ENCODE data around the gene USP47.

The USP47 gene

GRCh38 chr11:11814614-11815452 is 26.9 kb upstream of the USP47 start:
- H3K9me3 Mint-ChIP-seq, result no peaks in the 10 kb centered on the region
- TF ChIP-seq, protein P1, sequence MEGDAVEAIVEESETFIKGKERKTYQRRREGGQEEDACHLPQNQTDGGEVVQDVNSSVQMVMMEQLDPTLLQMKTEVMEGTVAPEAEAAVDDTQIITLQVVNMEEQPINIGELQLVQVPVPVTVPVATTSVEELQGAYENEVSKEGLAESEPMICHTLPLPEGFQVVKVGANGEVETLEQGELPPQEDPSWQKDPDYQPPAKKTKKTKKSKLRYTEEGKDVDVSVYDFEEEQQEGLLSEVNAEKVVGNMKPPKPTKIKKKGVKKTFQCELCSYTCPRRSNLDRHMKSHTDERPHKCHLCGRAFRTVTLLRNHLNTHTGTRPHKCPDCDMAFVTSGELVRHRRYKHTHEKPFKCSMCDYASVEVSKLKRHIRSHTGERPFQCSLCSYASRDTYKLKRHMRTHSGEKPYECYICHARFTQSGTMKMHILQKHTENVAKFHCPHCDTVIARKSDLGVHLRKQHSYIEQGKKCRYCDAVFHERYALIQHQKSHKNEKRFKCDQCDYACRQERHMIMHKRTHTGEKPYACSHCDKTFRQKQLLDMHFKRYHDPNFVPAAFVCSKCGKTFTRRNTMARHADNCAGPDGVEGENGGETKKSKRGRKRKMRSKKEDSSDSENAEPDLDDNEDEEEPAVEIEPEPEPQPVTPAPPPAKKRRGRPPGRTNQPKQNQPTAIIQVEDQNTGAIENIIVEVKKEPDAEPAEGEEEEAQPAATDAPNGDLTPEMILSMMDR (IDR thresholded peaks at IDR 0.05), result no peak
- DNase-seq, result no peak
- no peak overlapping the region for H3K4me3 Mint-ChIP-seq
- H3K27ac Mint-ChIP-seq, result no peak overlapping the region
- no peaks in the 10 kb centered on the region for H3K4me1 Mint-ChIP-seq
- H3K36me3 Mint-ChIP-seq (ENCODE audit: low read depth), result no peaks in the 10 kb centered on the region
- peaks cover 14% of the 10 kb centered on the region for H3K27me3 Mint-ChIP-seq (ENCODE audit: low read depth, poor library complexity)

DNA sequence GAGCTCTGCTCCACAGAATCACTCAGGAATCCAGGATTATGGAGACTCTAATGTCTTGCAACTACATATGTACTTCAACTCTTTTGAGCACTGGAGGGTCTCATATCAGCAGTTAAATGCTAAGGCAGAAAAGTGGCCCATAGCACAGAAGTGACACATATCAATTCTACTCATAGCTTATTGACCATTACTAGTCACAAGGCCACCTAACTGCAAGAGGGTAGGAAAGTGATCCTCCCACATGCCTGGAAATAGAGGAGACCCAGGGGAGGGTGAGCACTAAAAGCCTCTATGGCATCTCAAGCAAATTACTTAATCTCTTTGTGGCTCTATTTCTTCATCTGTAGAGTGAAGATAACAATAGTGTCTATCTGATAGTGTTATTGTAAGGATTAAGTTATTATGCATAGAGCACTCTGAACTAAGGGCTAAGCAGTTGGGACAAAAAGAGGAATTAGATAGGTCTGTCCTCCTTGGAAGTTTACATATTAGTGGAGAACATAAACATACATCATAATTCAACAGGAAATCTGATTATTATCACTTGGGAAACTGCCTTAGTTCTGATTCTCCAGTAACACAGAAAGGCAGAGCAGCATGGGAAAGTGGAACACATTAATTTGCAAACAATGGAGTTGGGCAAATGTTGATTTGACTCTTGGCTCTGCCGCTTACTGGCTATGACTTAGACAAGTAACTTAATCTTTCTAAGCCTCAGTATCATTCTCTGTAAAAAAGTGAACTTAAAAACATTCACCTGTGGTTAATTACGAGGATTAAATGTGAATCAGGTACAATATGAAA is 25.1 kb upstream of the USP47 start:
- H3K4me3 Mint-ChIP-seq, result no peak overlapping the region
- no peak overlapping the region for H3K27ac Mint-ChIP-seq
- DNase-seq, result no peak
- no peaks in the 10 kb centered on the region for H3K9me3 Mint-ChIP-seq
- TF ChIP-seq, protein P1 (IDR thresholded peaks at IDR 0.05), result no peak
- H3K4me1 Mint-ChIP-seq, result no peaks in the 10 kb centered on the region
- H3K36me3 Mint-ChIP-seq (ENCODE audit: low read depth), result no peaks in the 10 kb centered on the region
- peaks cover 22% of the 10 kb centered on the region for H3K27me3 Mint-ChIP-seq (ENCODE audit: low read depth, poor library complexity)

DNA sequence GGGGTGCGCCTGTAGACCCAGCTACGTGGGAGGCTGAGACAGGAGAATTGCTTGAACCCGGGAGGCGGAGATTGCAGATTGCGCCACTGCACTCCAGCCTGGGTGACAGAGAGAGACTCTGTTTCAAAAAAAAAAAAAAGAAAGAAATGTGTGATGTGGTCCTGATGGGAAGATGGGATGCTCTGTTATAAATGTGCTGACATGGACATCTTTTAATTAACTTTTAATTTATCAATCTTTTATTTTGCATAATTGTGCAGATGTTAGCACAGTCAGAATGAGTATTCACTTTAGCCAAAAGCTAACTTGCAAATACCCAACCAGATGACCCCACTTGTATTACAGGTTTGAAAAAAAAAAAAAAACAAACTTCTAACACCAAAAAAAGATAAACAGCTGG is 23.8 kb upstream of the USP47 start:
- no peak overlapping the region for H3K27ac Mint-ChIP-seq
- H3K4me1 Mint-ChIP-seq, result no peaks in the 10 kb centered on the region
- H3K36me3 Mint-ChIP-seq (ENCODE audit: low read depth), result no peaks in the 10 kb centered on the region
- H3K27me3 Mint-ChIP-seq (ENCODE audit: low read depth, poor library complexity), result peaks cover 23% of the 10 kb centered on the region
- H3K9me3 Mint-ChIP-seq, result no peaks in the 10 kb centered on the region
- DNase-seq, result no peak
- TF ChIP-seq, protein P1 (IDR thresholded peaks at IDR 0.05), result no peak
- no peak overlapping the region for H3K4me3 Mint-ChIP-seq

GRCh38 chr11:11818529-11819121 is 23.1 kb upstream of the USP47 start:
- no peaks in the 10 kb centered on the region for H3K36me3 Mint-ChIP-seq (ENCODE audit: low read depth)
- DNase-seq, result no peak
- peaks cover 2% of the 10 kb centered on the region for H3K9me3 Mint-ChIP-seq
- no peaks in the 10 kb centered on the region for H3K4me1 Mint-ChIP-seq
- no peak overlapping the region for H3K4me3 Mint-ChIP-seq
- no peak overlapping the region for H3K27ac Mint-ChIP-seq
- peaks cover 25% of the 10 kb centered on the region for H3K27me3 Mint-ChIP-seq (ENCODE audit: low read depth, poor library complexity)
- TF ChIP-seq, protein P1 (IDR thresholded peaks at IDR 0.05), result no peak

- no peaks in the 10 kb centered on the region for H3K4me1 Mint-ChIP-seq
- DNase-seq, result no peak
- no peak overlapping the region for H3K4me3 Mint-ChIP-seq
- H3K27ac Mint-ChIP-seq, result no peak overlapping the region
- peaks cover 16% of the 10 kb centered on the region for H3K27me3 Mint-ChIP-seq (ENCODE audit: low read depth, poor library complexity)
- no peaks in the 10 kb centered on the region for H3K36me3 Mint-ChIP-seq (ENCODE audit: low read depth)
- peaks cover 12% of the 10 kb centered on the region for H3K9me3 Mint-ChIP-seq
- TF ChIP-seq, protein P1 (IDR thresholded peaks at IDR 0.05), result no peak
Measured at GRCh38 chr11:11821899-11822298, 19.9 kb upstream of the USP47 start.
